ENCODE data around the gene CD93.

CD93 gene

GRCh38 chr20:23120261-23120660 is 34.1 kb upstream of the CD93 start:
- H3K9me3 ChIP-seq (ENCODE audit: control insufficient read depth in 2 of 2, low read length in 2 of 2) = no peaks in the 10 kb centered on the region
- H3K36me3 ChIP-seq (ENCODE audit: control insufficient read depth in 2 of 2, insufficient read depth in 2 of 2, low read length in 2 of 2) = no peaks in the 10 kb centered on the region
- no peak overlapping the region for H3K27ac ChIP-seq (ENCODE audit: low read length)
- no peak overlapping the region for H3K4me3 ChIP-seq (ENCODE audit: low read length in 2 of 2)
- peaks cover 8% of the 10 kb centered on the region for H3K4me1 ChIP-seq (ENCODE audit: control insufficient read depth, insufficient read depth, low read length)
- H3K9ac ChIP-seq (ENCODE audit: low read length in 2 of 2) = no peak overlapping the region
- no peaks in the 10 kb centered on the region for H3K27me3 ChIP-seq (ENCODE audit: control insufficient read depth in 1 of 2, insufficient read depth in 2 of 2, low read length in 2 of 2)

DNA sequence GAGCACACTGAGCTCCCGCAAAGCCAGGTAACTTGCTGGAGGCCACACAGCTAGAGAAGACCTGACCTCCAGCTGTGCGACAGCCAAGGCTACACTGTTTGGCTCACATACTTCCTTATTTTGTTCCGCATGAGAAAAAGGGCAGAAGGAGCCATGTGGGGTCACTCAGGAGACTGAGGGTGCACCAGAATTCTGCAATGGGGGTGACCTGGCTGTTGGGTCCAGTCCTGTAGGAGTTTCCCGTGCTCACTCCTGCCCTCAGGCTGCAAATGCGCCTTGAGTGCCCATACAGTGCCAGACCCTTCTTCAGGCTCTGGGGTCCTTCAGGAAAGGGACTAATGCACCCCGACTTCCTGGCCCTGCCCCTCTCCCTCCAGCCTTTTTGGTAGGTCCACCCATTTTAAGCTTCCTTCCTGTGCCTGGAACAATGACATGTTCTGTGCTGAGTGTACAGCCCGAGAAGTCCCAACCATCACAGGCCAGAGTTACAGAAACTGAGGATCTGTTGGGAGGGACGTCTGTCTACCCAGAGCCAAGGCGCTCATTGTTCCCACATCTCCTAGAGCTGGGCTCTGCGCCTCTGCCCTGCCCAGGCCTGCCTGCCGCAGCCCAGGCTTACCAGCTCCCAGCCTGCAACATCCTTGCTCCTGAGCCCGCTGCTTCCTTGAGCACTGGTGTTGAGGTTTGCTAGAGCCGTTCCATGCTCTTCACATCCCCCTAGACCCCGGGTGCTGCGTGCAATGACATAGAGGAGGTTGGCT is 33.5 kb upstream of the CD93 start:
- H3K4me1 ChIP-seq (ENCODE audit: control insufficient read depth, insufficient read depth, low read length) = peaks cover 8% of the 10 kb centered on the region
- no peak overlapping the region for H3K27ac ChIP-seq (ENCODE audit: low read length)
- H3K9me3 ChIP-seq (ENCODE audit: control insufficient read depth in 2 of 2, low read length in 2 of 2) = no peaks in the 10 kb centered on the region
- H3K36me3 ChIP-seq (ENCODE audit: control insufficient read depth in 2 of 2, insufficient read depth in 2 of 2, low read length in 2 of 2) = no peaks in the 10 kb centered on the region
- H3K27me3 ChIP-seq (ENCODE audit: control insufficient read depth in 1 of 2, insufficient read depth in 2 of 2, low read length in 2 of 2) = no peaks in the 10 kb centered on the region
- no peak overlapping the region for H3K9ac ChIP-seq (ENCODE audit: low read length in 2 of 2)
- H3K4me3 ChIP-seq (ENCODE audit: low read length in 2 of 2) = no peak overlapping the region

DNA sequence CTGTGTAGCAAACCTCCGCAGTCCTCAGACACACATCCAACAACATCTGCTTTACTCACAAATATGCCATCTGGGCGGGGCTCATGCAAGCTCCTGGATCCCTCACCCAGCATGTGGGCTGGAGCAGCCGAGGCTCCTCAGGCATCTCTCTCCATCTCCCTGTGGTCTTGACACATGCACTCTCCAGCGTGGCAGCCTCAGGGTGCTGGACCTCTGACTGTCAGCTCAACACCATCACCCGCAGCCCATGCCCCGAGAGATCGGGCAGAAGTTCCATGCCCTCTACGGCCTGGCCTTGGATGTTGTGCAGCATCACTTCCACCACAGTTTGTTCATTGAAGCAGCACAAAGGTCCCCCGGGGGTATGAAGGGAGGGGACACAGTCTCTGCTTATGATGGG is 32.6 kb upstream of the CD93 start:
- Histone ChIP-seq H3K9ac (ENCODE audit: low read length in 2 of 2) (no peak overlapping the region), H3K4me3 (ENCODE audit: low read length in 2 of 2) (no peak overlapping the region), H3K27ac (ENCODE audit: low read length) (no peak overlapping the region), H3K27me3 (ENCODE audit: control insufficient read depth in 1 of 2, insufficient read depth in 2 of 2, low read length in 2 of 2) (no peaks in the 10 kb centered on the region), H3K4me1 (ENCODE audit: control insufficient read depth, insufficient read depth, low read length) (peaks cover 8% of the 10 kb centered on the region), H3K36me3 (ENCODE audit: control insufficient read depth in 2 of 2, insufficient read depth in 2 of 2, low read length in 2 of 2) (no peaks in the 10 kb centered on the region), H3K9me3 (ENCODE audit: control insufficient read depth in 2 of 2, low read length in 2 of 2) (no peaks in the 10 kb centered on the region)

DNA sequence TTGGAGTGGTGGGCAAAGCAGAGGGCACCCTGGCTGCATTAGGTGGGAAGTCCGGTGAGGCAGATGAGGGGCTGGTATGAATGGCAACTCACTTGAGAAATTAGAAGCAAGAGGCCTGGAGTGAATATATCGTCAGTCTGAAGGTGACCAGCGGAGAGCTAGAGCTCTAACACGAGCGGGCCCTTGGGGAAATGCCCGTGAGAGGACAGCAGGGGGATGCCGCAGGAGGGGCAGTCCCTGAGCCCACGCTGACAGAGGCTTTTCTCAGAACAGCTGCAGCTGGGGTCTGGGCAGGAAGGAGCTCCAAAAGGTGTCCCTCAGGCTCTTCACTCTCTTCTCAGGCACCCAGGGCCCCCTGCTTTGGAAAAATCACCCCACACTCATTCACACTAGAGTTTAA is 32.0 kb upstream of the CD93 start:
- Histone ChIP-seq H3K27ac (ENCODE audit: low read length) (no peak overlapping the region), H3K4me1 (ENCODE audit: control insufficient read depth, insufficient read depth, low read length) (peaks cover 8% of the 10 kb centered on the region)

GRCh38 chr20:23117738-23118137 is 31.6 kb upstream of the CD93 start:
- Histone ChIP-seq H3K36me3 (ENCODE audit: control insufficient read depth in 2 of 2, insufficient read depth in 2 of 2, low read length in 2 of 2) (no peaks in the 10 kb centered on the region), H3K27ac (ENCODE audit: low read length) (no peak overlapping the region), H3K27me3 (ENCODE audit: control insufficient read depth in 1 of 2, insufficient read depth in 2 of 2, low read length in 2 of 2) (no peaks in the 10 kb centered on the region), H3K4me3 (ENCODE audit: low read length in 2 of 2) (no peak overlapping the region), H3K9ac (ENCODE audit: low read length in 2 of 2) (no peak overlapping the region), H3K9me3 (ENCODE audit: control insufficient read depth in 2 of 2, low read length in 2 of 2) (no peaks in the 10 kb centered on the region), H3K4me1 (ENCODE audit: control insufficient read depth, insufficient read depth, low read length) (peaks cover 8% of the 10 kb centered on the region)

More for the DNA sequence above, 32.0 kb upstream of the CD93 start:
- no peaks in the 10 kb centered on the region for H3K36me3 ChIP-seq (ENCODE audit: control insufficient read depth in 2 of 2, insufficient read depth in 2 of 2, low read length in 2 of 2)
- H3K9ac ChIP-seq (ENCODE audit: low read length in 2 of 2) = no peak overlapping the region
- no peak overlapping the region for H3K4me3 ChIP-seq (ENCODE audit: low read length in 2 of 2)
- no peaks in the 10 kb centered on the region for H3K27me3 ChIP-seq (ENCODE audit: control insufficient read depth in 1 of 2, insufficient read depth in 2 of 2, low read length in 2 of 2)
- no peaks in the 10 kb centered on the region for H3K9me3 ChIP-seq (ENCODE audit: control insufficient read depth in 2 of 2, low read length in 2 of 2)

DNA sequence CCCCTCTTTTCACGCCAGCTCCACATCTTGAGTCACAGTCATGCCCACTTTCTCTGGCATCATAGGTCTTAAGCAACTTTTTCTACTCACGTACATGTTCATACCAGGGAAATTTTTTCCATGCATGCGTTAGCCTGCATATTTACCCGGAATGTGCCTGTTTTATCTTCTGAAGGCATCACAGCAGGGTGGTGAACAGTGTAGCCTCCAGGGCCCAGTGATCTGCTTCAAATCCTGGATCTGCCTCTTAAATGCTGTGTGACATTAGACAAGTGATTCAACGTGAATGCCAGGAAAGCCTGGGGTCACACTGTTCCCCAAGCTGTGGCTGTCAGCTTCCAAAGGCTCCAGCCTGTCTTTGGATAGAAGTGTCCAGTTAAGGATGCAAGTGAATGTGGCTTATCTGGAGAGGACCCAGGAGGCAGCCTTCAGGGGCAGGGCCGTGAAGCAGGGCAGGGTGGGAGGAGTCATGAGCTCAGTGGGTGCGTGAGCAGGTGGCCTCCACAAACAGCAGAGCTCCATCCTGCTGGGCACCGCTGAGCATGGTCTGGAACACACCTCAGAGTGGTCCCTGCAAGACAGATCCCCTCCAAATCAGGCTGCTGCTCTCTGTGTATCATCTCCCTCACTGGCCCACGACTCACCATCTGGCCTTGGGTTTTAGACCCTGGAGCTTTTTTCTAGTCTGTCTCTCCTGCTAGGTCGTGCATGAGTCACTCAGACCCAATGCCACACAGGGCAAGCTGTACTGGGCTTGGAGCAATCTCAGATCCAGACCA is 30.4 kb upstream of the CD93 start:
- Histone ChIP-seq H3K4me1 (ENCODE audit: control insufficient read depth, insufficient read depth, low read length) (peaks cover 8% of the 10 kb centered on the region), H3K9ac (ENCODE audit: low read length in 2 of 2) (no peak overlapping the region), H3K27ac (ENCODE audit: low read length) (no peak overlapping the region), H3K27me3 (ENCODE audit: control insufficient read depth in 1 of 2, insufficient read depth in 2 of 2, low read length in 2 of 2) (no peaks in the 10 kb centered on the region), H3K36me3 (ENCODE audit: control insufficient read depth in 2 of 2, insufficient read depth in 2 of 2, low read length in 2 of 2) (no peaks in the 10 kb centered on the region), H3K9me3 (ENCODE audit: control insufficient read depth in 2 of 2, low read length in 2 of 2) (no peaks in the 10 kb centered on the region), H3K4me3 (ENCODE audit: low read length in 2 of 2) (no peak overlapping the region)

GRCh38 chr20:23115822-23116221 is 29.7 kb upstream of the CD93 start:
- Histone ChIP-seq H3K36me3 (ENCODE audit: control insufficient read depth in 2 of 2, insufficient read depth in 2 of 2, low read length in 2 of 2) (no peaks in the 10 kb centered on the region), H3K27ac (ENCODE audit: low read length) (no peak overlapping the region), H3K4me3 (ENCODE audit: low read length in 2 of 2) (no peak overlapping the region), H3K9me3 (ENCODE audit: control insufficient read depth in 2 of 2, low read length in 2 of 2) (no peaks in the 10 kb centered on the region), H3K4me1 (ENCODE audit: control insufficient read depth, insufficient read depth, low read length) (peaks cover 8% of the 10 kb centered on the region), H3K27me3 (ENCODE audit: control insufficient read depth in 1 of 2, insufficient read depth in 2 of 2, low read length in 2 of 2) (no peaks in the 10 kb centered on the region), H3K9ac (ENCODE audit: low read length in 2 of 2) (no peak overlapping the region)

- no peak overlapping the region for H3K9ac ChIP-seq (ENCODE audit: low read length in 2 of 2)
- H3K4me3 ChIP-seq (ENCODE audit: low read length in 2 of 2) = no peak overlapping the region
- H3K27me3 ChIP-seq (ENCODE audit: control insufficient read depth in 1 of 2, insufficient read depth in 2 of 2, low read length in 2 of 2) = no peaks in the 10 kb centered on the region
- H3K9me3 ChIP-seq (ENCODE audit: control insufficient read depth in 2 of 2, low read length in 2 of 2) = no peaks in the 10 kb centered on the region
- H3K4me1 ChIP-seq (ENCODE audit: control insufficient read depth, insufficient read depth, low read length) = peaks cover 4% of the 10 kb centered on the region
- no peak overlapping the region for H3K27ac ChIP-seq (ENCODE audit: low read length)
- no peaks in the 10 kb centered on the region for H3K36me3 ChIP-seq (ENCODE audit: control insufficient read depth in 2 of 2, insufficient read depth in 2 of 2, low read length in 2 of 2)
Observed at GRCh38 chr20:23114448-23115082, 28.4 kb upstream of the CD93 start.

GRCh38 chr20:23114018-23114417 is 27.9 kb upstream of the CD93 start:
- Histone ChIP-seq H3K27ac (ENCODE audit: low read length) (no peak overlapping the region), H3K36me3 (ENCODE audit: control insufficient read depth in 2 of 2, insufficient read depth in 2 of 2, low read length in 2 of 2) (no peaks in the 10 kb centered on the region), H3K4me3 (ENCODE audit: low read length in 2 of 2) (no peak overlapping the region), H3K9me3 (ENCODE audit: control insufficient read depth in 2 of 2, low read length in 2 of 2) (no peaks in the 10 kb centered on the region), H3K9ac (ENCODE audit: low read length in 2 of 2) (no peak overlapping the region), H3K4me1 (ENCODE audit: control insufficient read depth, insufficient read depth, low read length) (peaks cover 4% of the 10 kb centered on the region), H3K27me3 (ENCODE audit: control insufficient read depth in 1 of 2, insufficient read depth in 2 of 2, low read length in 2 of 2) (no peaks in the 10 kb centered on the region)

GRCh38 chr20:23112595-23112994 is 26.5 kb upstream of the CD93 start:
- no peaks in the 10 kb centered on the region for H3K36me3 ChIP-seq (ENCODE audit: control insufficient read depth in 2 of 2, insufficient read depth in 2 of 2, low read length in 2 of 2)
- no peak overlapping the region for H3K9ac ChIP-seq (ENCODE audit: low read length in 2 of 2)
- H3K4me1 ChIP-seq (ENCODE audit: control insufficient read depth, insufficient read depth, low read length) = peaks cover 7% of the 10 kb centered on the region
- no peaks in the 10 kb centered on the region for H3K9me3 ChIP-seq (ENCODE audit: control insufficient read depth in 2 of 2, low read length in 2 of 2)
- no peak overlapping the region for H3K27ac ChIP-seq (ENCODE audit: low read length)
- H3K27me3 ChIP-seq (ENCODE audit: control insufficient read depth in 1 of 2, insufficient read depth in 2 of 2, low read length in 2 of 2) = no peaks in the 10 kb centered on the region
- H3K4me3 ChIP-seq (ENCODE audit: low read length in 2 of 2) = no peak overlapping the region

Measured in stomach smooth muscle (tissue), 2 donors.